ENCODE data around the gene MAP3K19.

Gene MAP3K19

DNA sequence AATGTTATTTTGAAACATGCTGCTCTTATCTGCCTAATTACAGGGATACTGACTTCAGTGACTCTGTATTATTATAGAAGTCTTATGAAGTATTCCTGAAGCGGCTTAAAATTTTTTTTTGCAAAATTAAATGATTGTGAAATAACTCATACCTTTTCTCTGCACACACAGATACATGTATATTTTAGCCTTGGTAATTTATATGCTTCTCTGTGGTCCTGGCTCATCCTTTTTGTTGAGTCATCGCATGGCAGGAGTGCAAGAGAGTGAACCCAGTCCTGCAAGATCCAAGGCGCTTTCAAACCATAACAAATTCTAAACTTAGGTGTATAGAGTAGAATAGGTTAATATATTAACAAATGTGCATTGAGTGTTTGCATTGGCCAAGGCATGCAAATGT lies 120.1 kb downstream of the MAP3K19 start:
- DNase-seq (ENCODE audit: low spot score) = no peak

DNA sequence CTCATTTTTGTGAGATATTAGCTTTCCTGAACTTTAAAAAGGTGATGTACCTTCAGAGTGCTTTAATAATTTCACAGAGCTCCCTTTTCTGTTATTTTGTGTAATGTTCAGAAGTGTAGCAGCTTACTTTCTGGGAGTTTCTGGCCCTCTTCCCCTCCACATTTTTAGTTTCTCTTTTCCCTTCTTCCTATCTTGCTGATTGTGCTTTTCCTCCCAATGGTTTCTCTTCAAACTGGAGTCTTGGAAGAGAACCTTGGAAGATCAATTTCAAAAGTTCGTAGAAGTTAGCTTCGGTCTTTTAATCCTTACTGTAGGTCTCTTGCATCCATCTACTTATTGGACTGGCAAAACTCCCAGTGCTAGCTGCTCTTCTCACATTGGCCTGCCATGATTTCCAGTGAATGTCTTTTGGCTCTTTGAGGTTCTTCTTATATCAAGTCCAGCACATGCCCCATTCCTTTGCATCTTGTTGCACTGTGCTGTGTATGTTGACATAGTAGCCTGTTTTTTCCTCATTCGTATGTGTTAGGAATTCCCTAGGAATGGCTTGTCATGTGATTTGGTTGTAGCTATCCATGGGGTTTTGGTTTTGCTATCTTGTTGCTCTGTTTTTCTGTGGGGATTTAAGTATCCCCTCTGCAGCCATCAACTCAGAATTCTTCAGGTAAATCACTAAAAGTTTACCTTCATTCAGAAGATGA lies 120.9 kb downstream of the MAP3K19 start:
- DNase-seq (ENCODE audit: low spot score) = no peak

DNA sequence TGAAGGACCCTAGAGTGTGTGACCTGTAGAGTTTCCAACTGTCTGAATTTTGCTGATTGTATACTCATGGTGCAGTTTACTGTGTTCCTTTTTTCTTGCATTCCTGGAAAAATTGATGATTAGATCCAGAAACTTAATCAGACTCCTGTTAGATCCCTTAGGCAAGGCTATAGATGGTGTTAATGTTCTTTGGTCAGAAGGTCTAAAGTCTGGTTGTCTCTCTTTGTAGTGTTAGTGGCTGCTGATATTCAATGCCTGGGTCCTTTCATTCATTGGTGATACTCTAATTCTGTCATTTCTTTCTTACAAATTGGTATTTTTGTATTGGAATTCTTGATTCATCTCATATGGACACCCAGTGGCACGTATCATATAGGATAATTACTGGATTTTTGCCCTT lies 122.3 kb downstream of the MAP3K19 start:
- no peak for DNase-seq (ENCODE audit: low spot score)

DNA sequence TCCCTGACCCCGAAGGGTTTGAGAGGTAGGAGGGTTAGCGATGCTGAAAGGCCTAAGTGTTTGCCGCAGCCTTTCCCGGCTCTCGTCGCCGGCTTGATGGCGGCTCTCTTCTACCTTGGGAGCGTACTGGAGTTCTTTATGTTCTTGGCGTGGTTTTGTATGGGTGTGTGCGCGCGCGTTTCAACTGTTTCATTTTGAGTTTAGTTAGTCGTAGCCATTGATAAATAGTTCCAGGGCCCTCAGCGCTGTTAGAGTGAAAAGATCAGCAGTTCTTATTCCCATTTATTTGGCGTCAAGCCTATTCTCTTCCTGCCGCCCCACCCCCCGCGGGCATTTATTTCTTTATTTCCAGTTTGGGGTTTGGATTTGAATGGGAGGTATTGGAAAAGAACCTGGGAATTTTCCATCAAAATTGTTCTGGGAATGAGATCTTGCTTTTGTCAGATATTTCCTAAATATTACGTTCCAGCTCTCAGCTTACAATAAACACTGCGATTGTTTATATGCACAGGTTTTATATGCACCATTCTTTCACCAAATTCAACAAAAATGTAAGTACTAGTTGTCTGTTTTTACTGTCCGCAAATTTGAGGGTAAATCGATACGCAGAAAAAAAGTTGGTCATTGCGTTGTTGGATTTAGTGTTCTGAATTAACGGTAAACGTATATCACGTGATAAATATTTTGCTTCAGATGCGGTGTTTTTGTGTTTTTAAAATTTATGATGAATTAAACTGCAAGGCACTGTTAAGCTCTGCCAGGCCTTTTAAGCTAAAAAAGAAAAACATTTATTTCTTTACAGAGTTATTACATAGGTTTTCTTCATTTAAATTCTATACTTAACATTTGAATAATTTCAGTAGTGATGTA lies 127.7 kb downstream of the MAP3K19 start:
- DNase-seq (ENCODE audit: low spot score) = no peak

DNA sequence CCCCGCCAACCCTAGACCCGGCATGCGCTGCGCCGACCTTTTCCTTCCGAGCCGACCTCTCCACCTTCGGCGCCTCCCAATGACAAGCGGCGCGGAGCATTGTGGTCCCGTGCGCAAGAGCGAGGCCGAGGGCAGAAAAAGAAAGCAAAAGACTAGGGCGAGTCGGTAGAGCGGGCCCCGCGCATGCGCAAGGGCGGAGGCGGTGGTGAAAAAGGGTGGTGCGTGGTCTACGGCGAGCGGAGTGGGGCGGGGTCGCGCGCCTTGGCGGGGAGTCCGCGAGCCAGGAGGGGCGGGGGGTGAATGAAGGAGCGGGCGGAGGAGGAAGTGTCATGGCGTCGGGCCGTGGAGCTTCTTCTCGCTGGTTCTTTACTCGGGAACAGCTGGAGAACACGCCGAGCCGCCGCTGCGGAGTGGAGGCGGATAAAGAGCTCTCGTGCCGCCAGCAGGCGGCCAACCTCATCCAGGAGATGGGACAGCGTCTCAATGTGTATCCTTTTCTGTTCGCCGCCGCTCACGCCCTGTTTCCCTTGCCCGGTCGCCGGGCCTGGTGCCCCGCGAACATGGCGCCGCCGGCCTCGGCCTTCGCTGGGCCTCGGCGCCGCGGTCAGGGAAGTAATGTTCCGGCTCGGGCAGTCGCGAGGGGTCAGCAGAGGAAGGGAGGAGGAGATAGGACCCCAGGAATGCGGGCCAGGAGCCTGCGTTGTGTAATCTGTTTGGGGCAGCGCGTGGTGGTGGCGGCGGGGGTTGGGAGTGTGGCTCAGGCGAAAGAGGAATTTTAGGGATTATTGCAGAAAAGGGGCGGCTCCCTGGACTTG lies 128.5 kb downstream of the MAP3K19 start, which contains the start of gene CCNT2:
Gene CCNT2, plus strand, starts transcription at position 297 of the 815 bp plus-strand sequence. Its CDS starts 33 bp downstream, at position 330.
- peak; percentile 97 for DNase-seq (ENCODE audit: low spot score)

DNA sequence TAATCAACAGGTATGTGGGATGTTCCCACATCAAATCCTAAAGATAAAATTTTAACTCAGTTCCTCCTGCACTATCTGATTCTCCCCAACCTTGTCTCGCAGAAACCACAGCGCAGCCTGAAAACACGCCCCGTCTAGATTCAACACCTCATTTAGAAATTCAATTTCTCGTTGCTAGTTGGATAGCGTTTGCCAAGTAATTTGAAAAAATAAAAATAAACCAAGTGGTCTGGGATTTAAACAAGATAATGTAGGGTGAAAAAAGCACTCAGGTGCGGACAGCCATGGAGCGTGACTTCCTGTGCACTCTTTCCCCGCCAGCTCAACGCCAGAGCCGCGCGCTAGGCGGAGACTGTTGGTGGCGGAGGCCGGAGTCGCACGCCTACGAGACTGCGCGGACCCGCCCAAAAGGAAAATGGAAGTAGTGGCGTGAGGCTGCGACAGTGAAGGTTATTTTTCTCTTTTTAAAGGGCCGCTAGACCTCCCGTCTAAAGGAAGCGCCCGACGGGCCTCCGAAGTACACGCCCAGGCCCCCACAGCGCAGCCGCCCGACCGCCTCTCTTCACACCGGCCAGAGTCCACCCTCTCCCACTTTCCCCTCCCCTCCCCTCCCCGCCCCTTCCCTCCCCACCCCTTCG lies 129.2 kb downstream of the MAP3K19 start:
- DNase-seq (ENCODE audit: low spot score) = no peak

DNA sequence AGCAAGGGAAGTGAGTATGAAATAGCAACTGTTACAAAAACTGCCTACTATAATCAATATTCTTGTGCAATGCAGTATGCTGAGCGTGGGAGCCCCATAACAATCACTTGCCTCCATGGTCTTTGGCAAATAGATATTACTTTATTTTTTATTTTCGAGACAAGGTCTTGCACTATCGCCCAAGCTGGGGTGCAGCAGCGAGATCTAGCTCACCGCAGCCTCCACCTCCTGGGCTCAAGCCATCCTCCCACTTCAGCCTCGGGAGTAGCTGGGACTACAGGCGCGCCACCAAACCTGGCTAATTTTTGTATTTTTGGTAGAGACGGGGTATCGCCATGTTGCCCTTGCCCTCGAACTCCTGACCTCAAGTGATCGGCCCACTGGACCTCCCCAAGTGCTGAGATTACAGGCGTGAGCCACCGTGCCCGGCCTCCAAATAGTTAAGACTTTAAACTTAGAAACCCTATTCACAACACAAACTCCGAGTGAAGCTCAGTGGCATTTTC lies 129.8 kb downstream of the MAP3K19 start:
- no peak for DNase-seq (ENCODE audit: low spot score)

Measured in iPS-NIHi11 (cell line).